ENCODE measurements around the gene SYT13. TPM values are rescaled to one million over a fixed set of nuclear protein-coding genes. Genes with fewer than 3 reads are reported as not detected.

Gene SYT13, protein sequence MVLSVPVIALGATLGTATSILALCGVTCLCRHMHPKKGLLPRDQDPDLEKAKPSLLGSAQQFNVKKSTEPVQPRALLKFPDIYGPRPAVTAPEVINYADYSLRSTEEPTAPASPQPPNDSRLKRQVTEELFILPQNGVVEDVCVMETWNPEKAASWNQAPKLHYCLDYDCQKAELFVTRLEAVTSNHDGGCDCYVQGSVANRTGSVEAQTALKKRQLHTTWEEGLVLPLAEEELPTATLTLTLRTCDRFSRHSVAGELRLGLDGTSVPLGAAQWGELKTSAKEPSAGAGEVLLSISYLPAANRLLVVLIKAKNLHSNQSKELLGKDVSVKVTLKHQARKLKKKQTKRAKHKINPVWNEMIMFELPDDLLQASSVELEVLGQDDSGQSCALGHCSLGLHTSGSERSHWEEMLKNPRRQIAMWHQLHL
- not detected for total RNA-seq

DNA sequence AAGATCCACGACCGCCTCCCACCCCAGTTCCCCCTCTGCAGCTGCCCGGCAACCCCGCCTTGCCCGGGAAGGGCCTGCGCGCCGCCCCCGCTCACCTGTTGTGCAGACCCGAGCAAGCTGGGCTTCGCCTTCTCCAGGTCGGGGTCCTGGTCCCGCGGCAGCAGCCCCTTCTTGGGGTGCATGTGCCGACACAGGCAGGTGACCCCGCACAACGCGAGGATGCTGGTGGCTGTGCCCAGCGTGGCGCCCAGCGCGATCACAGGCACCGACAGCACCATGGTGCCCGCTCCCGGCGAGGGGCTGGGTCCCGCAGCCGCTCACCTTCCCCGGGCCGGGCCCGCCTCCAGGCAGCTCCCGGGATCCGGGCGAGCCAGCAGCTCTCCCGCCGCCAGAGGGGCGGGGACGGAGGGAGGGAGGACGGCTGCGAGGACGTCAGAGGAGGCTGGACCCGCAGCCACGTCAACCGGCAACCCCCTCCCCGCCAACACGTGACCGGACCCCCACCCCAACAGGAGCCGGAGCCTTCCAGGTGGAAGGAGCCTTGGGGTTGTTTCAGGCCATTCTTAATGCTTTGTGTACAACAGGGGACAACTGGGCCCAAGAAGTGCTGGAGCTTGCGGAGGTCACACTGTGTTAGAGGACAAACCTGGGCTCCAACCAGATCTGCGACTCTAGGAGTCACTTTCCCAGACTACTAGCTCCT, at the start of gene SYT13:
TSS of gene SYT13 (minus strand) at position 412 of the 703 bp plus-strand sequence. CDS start at position 278, 134 bp downstream.
- DNase-seq: no peak

DNA sequence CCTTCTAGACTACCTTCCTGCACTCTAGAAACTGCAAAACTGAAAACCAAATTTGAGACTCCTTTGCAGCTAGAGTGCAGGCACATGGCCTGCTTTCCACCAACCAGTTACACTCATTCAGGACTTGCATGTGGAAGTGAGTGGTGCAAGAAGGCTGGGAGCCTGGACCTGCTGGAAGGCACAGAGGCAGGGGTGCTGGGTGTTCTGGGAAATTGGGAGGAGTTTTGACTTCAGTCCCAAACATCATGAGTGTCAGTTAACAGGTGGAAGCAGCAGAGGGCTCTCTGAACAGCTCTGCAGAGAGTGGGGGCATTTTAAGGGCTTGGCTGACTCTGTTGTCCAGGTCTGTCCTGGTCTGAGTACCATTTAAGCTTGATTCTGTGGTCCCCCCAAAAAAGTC, 49.3 kb upstream of the SYT13 start:
- no peak for DNase-seq

DNA sequence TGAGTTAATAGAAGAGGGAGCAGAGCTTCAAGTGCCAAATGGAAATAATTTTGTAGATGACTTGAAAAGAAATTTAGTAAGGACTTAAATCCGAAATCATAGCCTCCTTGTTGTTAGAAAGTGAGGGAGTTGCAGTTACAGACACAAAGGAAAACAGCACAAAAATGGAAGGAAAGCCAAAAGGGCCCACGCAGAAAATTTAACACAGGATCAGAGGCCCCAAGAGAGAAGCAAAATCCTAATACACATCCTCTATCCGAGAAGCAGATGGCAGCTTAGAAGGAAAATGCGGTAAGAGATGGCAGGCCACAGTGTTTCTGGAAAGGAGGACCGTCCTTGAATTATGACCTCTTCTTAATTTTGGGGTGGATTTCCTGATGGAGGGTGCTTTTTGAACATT, 48.7 kb upstream of the SYT13 start:
- DNase-seq: no peak

DNA sequence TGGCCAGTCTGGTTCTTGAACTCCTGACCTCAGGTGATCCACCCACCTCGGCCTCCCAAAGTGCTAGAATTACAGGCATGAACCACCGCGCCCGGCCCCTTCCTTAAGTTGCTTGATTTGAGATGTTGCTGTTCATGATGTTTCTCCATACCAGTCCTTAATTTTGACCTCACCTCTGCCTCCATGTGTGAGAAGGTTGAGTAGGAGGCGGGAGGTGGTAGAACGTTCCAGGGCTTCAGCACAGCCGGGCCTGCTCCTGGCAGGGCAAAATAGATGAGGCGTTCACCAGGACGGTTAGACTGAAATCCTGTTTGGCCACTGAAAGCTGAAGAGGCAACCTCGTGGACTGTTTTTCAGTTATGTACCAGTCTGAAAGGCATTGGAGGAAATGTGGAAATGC, 48.3 kb upstream of the SYT13 start:
- DNase-seq: no peak

DNA sequence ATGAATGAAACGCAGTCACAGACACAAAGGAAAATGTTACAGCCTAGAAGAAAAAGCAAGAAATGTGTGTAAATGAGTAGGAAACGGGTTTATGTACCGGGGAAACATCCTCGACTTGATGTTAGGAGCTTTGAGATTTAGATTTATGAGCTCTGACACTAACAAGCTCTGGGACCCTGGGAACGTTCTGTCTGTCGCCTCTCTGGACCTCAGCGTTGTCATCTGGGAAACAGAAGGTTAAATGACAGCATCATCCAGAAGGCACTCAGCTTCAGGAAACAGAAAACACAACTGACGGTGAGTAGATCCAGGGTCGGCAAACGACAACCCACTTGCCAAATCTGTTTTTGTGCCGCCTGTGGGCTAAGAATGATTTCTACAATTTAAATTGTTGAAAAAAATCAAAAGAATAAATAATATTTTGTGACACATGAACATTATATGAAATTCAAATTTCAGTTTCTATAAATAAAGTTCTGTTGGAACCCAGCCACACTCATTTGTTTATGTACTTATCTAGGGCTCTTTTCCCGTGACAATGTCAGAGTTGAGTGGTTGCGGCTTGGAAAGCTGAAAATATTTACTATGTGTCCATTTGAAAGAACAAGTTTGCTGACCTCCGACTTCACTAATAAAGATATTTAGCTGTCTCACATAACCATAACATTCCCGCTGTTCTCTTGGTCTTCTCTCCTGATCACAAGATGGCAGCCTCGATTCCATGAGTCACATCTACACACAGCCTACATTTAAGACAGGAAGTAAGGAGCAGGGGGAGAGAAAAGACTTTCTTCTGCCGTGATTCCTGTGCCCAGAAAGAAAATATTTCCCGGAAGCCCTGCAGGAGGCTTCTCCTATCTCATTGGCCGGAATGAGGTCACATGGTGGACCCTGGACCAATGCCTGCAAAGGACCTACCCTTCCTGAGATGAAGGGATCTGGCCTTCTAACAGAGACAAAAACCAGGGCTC, 47.1 kb upstream of the SYT13 start:
- no peak for DNase-seq

DNA sequence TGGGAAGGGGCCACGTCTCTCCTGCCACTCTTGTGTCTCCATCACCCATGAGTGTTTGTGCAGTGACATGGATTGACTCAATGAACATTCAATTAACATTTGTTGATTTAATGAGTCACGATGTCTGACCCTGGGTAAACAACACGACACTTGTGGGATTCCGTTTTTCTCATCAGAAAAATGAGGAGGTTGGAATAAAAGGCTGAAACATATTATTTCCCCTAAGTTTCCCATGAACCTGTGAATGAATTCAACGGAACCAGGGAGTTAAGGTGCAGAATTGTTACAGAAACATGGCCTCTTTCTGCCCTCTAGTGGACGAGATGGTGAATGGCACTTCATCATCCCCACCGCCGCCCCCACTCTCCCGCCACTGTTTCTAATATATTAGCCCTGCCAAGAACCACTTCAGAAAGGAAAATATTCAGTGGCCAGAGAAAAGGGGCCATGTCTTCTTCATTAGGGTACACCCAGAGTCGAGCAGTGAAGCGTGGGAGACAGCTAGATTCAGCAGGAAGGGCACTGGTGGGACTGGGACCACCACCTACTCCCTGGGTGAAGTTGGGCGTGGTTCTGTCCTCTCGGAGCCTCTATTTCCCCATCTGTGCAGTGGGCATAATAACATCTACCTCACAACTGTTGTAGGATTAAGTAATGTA, 46.3 kb upstream of the SYT13 start:
- DNase-seq: no peak

DNA sequence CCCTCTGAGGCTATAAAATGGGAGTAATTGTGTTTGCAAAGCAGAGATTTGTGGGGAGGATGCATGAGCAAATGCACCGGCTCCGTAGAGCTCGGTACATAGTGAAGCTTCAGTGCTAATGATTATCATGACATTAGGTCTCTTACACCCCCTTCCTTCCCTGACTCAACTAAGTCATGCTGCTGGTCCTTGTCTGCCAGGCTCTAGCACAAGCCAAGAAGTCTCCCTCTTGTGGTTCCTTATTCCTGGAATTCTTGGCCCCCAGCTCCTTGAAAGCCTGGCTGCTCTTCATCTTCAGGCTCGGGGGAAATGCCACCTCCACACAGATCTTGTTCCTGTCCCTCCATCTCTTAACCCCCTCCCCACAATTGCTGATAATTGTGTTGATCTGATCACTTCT, 45.7 kb upstream of the SYT13 start:
- no peak for DNase-seq

DNA sequence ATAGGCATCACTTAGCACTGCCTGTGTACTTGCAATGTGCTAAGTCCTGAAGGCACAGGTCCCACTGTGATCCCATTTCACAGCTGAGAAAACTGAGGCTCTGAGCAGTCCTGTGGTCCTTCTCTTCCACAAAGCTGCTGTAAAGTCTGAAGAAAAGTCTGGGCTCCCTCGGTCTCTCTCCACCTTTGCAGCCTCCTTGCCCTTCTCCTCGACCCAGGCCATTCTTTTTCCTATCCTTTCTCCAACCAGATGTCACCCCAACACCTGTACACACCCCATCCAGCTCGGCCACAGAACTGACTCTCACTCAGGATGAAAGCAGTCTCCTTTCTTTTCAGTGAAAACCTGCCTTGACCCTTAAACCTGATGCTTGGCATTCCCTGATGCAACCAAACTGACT, 42.6 kb upstream of the SYT13 start:
- no peak for DNase-seq

DNA sequence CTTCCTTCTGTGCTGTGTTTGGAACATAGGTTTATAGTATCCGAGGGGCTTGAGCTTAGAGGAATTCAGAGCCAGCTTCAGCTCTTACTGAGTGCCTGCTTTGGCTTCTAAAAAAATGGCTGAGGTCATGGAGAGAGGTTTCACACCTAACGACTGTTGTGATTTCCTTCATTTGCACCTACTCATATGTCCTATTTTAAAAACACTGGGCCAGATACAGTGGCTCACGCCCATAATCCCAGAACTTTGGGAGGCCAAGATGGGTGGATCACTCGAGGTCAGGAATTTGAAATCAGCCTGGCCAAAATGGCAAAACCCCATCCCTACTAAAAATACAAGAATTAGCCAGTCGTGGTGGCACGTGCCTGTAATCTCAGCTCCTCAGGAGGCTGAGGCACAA, 38.3 kb upstream of the SYT13 start:
- no peak for DNase-seq

DNA sequence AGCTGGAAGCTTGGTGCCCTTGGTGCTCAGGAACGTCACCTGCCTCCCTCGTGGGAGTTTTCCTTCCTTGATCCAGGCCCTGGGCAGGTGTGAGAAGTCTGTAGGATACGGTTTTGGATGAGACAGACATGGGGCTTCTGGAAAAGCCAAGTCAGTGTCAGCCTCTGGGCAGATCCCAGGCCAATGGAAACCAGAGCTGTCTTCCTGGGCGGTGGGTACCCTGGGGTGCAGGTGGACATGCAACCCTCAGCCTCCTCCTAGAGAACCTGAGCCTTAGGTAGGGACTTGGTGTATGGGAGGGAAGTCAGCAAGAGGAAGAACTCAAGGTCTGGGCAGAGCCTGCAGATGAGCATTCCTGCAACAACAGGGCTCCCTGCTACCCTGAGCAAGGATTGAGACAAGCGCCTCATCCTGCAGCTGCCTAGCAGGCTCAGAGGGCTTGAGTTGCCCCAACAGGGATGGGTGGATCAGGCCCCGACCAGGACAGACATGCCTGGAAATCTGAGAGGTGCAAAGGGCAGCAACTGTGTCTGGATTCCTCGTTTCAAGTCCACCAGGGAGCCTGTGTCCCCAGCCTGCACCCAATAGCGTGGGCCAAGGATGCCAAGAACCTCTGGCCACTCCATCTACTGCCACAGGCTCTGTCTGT, 37.6 kb upstream of the SYT13 start:
- no peak for DNase-seq

DNA sequence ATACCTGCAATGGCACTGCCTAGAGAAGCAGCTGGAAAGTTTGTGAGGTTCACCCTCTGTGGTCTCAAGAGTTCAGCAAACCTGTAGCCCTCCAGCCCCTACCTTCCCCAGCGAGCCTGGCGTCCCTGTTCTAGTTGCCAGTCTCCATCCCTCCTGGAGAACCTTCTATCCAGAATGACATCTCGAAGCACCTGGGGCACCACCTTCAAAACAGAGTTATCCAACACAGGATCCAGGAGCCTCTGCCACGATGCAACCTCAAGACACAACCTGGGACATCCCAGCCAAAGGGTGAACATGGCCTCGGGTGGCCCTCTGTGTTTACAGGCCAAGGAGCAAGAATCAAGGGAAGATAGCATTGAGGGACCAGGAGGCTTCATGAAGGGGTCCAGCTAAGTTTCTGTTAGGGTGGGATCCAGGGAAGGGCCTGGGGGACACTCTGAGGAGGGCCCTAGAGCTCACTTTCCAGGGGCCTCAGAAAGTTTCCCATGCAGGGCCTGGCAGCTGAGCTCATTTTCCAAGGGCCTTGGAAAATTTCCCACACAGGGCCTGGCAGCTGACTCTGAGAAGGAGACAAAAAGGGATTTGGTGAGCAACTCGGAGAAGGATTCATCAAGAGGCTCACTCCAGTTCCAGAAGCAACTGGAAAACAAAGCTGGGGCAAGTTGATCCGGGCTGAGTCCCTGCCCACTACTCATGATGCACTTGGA, 36.9 kb upstream of the SYT13 start:
- DNase-seq: no peak

DNA sequence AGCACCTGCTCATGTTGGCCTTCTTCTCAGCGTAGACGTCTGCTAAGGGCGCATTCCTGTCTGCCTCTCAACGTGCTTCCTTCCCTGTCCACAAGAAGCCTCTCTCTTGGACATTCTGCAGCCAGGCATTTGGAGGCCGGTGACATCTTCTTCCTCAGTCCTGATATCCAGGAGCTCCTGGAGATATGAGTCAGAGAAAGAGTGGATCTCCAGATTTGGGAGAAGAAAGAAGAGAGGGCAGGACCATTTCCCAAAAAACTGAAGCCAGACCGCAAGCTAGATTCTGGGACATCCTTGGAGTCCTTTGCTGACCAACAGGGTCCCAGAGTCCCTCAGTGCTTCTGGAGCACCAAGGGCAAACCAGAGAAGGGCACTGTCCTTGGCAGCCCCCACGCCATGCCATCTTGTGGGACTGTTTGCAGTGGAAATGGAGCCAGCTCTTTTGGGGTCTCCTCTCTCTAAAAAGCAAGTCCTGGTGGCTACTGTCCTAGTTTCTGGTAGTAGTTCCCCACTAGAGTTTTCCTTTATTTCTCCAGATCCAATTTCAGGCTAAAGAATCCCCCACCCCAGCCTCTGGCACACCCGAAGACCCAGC, 36.1 kb upstream of the SYT13 start:
- DNase-seq: no peak

DNA sequence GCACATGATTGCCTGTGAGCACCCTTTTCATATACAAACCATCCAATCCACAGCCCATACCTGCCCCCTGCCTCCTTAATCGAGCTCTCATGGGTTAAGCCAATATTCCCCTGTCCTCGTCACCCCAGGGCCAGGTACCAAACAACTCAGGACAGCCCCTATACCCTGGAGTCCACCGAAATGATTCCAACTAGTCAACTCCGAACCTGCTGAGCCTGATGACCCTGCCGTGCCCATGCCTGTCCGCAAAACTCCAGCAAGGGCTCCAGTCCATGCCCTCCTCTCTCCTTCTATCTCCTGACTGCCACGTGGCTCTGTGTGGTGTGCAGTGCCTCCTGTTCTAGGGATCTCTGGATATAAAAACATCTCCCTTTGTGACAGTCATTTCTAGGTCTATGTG, 35.5 kb upstream of the SYT13 start:
- no peak for DNase-seq

DNA sequence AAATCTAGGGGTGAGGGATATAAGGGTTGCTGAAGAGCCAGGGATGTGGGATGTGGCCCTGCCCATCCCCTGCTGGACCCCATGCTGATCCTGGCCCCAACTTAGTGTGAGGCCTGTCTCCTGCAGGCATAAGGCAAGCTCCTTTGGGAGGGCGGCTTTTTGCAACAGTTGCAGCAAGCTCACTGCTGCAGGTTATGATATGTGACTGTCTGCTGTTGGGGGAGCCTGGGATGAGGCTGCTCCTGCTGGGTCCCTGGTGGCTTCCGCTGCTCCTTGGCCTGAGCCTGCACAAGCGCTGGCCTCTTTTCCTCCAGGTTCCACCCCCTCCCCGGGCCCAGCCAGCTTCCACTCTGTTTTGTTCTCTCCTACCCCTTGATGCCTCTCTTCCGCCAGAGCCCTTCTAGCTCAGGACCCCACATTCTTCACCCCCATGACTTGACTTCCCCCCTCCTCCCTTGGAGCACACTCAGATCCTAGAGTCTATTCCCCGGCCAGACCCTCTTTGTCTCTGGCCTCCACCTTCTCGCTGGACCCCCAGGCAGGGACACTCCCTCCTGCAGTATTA, 35.0 kb upstream of the SYT13 start:
- no peak for DNase-seq

DNA sequence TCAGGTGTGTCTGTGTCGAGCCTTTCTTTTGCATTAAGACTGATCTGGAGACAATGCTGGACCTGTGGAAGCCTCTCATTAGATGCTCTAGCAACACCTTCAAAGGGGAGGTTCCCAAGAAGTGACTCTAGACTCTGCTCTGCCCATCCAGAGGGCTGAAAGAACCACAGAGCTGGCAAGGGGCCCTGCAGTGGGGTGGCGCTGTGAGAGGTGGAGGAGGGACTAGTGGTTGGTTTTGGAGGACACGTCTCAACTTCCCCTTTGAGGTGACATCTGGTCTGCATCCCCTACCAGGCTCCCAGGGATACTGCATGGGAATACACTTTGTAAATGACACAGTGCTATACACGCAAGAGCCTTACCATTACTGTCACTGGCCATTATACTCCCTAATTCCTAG, 34.2 kb upstream of the SYT13 start:
- DNase-seq: no peak

DNA sequence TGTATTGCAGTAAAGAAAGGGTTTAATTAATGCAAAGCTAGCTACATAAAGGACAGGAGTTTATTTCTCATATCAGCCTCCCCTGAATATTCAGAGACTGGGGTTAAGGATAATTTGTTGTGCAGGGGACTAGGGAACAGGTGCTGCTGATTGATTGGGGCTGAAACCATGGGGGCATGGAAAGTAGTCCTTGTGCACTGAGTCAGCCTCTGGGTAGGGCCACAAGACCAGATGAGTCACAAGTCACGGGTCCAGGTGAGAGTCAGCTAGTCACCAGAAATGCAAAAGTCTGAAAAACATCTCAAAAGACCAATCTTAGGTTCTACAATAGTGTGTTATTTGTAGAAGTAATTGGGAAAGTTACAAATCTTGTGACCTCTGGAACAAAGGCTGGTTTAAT, 32.9 kb upstream of the SYT13 start:
- no peak for DNase-seq

DNA sequence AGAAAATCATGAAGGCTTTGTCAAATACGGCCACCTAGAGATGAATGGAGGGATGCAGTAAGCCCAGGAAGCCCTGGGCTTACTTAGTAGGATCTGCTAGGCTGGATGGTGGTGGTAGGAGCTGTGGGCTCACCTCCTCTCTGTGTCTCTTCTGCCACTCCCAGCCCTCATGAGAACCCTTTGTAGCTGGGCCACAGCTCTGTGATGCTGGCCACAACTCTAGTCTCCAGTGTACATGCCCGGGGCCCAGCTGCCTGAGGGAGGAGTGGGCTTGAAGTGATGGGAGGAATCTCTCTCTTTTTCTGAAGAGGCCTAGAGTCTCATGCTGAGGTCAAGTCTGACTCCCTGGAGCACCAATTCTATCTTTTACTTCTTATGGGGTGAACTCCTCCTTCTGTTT, 32.4 kb upstream of the SYT13 start:
- no peak for DNase-seq

DNA sequence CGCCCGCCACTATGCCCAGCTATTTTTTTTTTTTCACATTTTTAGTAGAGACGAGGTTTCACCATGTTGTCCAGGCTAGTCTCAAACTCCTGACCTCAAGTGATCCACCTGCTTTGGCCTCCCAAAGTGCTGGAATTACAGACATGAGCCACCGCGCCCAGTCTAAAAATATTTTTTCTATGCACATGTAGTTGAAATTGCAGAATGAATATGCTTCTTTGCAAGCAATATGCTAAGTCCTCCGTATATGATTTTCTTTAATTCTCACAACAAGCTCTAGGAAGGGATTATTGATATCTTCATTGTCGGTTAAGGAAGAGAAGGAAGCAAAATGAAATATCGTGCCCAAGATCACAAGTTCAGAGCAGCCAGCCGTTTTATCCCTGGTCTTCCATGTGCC, 30.1 kb upstream of the SYT13 start:
- no peak for DNase-seq

DNA sequence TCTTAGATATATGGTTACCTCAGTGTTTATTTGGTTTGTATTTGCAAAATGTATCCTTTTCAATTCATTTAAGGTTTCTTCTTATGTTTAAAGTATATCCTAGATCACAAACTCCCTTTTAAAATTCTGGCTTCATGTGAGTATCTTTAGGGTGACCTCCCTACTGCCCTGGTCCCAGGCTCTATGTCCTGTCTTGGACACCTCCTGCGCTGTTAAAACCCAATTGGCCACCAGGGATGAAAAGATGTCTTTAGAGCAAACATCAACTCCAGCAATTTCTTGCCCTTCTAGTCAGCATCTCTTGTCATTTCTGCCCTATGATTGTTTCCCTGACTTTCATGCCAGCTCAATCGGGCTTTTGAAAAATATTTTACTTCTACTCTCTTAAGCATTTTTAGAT, 28.8 kb upstream of the SYT13 start:
- DNase-seq: no peak

DNA sequence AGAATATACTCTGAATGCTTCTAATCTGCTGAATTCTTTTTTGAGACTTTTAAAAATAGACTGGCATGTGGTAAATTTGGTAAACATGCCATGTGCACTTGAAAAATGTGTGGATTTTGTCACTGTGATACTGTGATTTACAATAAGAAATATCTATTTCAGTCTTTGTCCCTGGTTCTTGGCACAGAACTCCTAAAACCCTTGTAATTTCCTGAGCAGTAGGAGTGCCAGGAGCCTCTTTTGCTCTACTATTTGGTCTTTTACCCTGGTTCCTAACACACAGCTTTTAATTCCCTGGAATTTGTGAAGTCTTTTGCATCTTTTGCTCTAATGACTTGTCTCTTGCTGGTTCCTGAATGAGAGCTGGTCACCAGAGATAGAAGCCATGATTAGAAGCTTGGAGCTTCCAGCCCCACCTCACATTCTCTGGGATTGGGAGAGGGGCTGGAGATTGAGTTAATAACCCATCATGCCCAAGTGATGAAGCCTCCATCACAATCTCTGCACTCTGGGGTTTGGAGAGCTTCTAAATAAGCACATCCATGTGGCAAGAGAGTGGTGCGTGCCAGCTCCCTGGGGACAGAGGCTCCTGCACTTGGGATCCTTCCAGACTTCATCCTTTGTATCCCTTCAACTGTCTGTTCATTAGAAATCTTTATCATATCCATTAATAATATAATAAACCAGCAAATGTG, 27.2 kb upstream of the SYT13 start:
- no peak for DNase-seq

Measured in effector CD4-positive, alpha-beta T cell (primary cell).